Measurements from ENCODE around the gene THY1.
A peak's percentile ranks its signal among the peaks of the same experiment; 100 is the strongest.

THY1 gene

GRCh38 chr11:119418759-119419158, 4.2 kb downstream of the THY1 start:
- ChIA-PET CTCF (interaction anchor here (1.0 to 11.6 kb wide), 6 partner anchors 35 to 95 kb away, joined by 3 to 103 read pairs (median 7); no protein-coding TSS in a partner anchor), POLR2A (interaction anchor here (1.1 to 2.5 kb wide), 3 partner anchors 10 to 56 kb away, joined by 3 to 20 read pairs (median 18); no protein-coding TSS in a partner anchor)
- no peak overlapping the region for H3K4me3 ChIP-seq (ENCODE audit: low read depth, low read length)
- no peak for DNase-seq (ENCODE audit: low read depth, low spot score)
- TF ChIP-seq, protein P1, sequence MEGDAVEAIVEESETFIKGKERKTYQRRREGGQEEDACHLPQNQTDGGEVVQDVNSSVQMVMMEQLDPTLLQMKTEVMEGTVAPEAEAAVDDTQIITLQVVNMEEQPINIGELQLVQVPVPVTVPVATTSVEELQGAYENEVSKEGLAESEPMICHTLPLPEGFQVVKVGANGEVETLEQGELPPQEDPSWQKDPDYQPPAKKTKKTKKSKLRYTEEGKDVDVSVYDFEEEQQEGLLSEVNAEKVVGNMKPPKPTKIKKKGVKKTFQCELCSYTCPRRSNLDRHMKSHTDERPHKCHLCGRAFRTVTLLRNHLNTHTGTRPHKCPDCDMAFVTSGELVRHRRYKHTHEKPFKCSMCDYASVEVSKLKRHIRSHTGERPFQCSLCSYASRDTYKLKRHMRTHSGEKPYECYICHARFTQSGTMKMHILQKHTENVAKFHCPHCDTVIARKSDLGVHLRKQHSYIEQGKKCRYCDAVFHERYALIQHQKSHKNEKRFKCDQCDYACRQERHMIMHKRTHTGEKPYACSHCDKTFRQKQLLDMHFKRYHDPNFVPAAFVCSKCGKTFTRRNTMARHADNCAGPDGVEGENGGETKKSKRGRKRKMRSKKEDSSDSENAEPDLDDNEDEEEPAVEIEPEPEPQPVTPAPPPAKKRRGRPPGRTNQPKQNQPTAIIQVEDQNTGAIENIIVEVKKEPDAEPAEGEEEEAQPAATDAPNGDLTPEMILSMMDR (IDR thresholded peaks at IDR 0.05; ENCODE audit: insufficient read depth, low read length, missing control alignments): no peak

GRCh38 chr11:119417726-119418540, 5.0 kb downstream of the THY1 start:
- ChIA-PET CTCF (interaction anchor here (1.0 to 11.6 kb wide), 11 partner anchors 34 to 95 kb away, joined by 3 to 103 read pairs (median 6); partner anchors contain the start of gene USP2), POLR2A (interaction anchor here (1.0 to 2.5 kb wide), 8 partner anchors 9 to 111 kb away, joined by 3 to 20 read pairs (median 6); no protein-coding TSS in a partner anchor)
- no peak overlapping the region for H3K4me3 ChIP-seq (ENCODE audit: low read depth, low read length)
- TF ChIP-seq, protein P1 (IDR thresholded peaks at IDR 0.05; ENCODE audit: insufficient read depth, low read length, missing control alignments): no peak
- DNase-seq (ENCODE audit: low read depth, low spot score): peak; percentile 89

DNA sequence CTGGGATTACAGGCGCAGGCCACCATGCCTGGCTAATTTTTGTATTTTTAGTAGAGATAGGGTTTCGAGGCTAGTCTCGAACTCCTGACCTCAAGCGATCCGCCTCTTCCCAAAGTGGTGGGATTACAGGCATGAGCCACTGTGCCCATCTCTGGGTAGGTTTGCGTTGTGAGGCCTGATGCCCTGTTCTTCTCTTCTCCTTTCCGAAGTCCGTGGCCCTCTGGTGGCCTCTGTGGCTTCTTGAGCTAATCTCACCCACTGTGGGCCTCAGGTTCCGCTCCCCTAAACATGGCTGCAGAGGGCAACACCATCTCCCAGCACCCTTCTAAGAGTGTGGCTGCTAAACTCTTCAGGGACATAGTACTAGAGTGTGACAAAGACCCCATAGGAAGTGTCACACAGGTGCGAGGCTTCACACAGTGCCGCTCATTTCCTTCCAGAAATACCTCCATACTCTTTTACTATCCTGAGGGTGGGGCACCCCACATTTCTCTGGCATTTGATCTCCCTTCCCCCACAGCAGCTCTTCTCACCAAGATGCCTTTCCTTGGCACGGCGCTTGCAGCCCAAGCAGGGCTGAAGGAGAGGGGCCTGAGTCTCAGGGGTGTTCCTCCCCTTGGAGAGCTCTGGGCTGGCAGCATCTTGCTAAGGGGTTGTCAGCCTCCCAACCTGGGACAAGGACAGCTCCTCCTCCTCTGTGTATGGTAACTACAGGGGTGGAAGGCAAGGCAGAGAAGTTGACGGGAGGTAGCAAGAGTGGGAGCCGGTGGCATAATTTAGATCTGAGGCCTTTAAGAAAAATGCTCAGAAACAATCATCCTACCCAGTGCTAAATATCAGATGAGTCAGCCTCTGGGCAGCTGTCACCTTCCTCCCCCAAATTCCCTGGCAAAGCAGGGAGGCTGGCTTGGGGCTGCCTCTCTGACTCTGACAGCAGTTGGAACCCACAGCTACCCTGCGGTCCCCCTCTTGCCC, 6.1 kb downstream of the THY1 start:
- H3K4me3 ChIP-seq (ENCODE audit: low read depth, low read length): no peak overlapping the region
- POLR2A ChIA-PET: interaction anchor here (0.7 to 2.7 kb wide), 9 partner anchors 15 to 110 kb away, joined by 3 to 20 read pairs (median 9); no protein-coding TSS in a partner anchor
- CTCF ChIA-PET: interaction anchor here (1.0 to 11.6 kb wide), 10 partner anchors 33 to 94 kb away, joined by 3 to 103 read pairs (median 8); partner anchors contain the start of gene USP2
- DNase-seq (ENCODE audit: low read depth, low spot score): no peak
- TF ChIP-seq, protein P1 (IDR thresholded peaks at IDR 0.05; ENCODE audit: insufficient read depth, low read length, missing control alignments): no peak

- ChIA-PET POLR2A (interaction anchor here (2.3 to 2.7 kb wide), 3 partner anchors 16 to 59 kb away, joined by 9 to 20 read pairs (median 16); no protein-coding TSS in a partner anchor), CTCF (interaction anchor here (1.1 to 11.6 kb wide), 6 partner anchors 16 to 60 kb away, joined by 3 to 103 read pairs (median 11); no protein-coding TSS in a partner anchor)
- DNase-seq (ENCODE audit: low read depth, low spot score): no peak
- TF ChIP-seq, protein P1 (IDR thresholded peaks at IDR 0.05; ENCODE audit: insufficient read depth, low read length, missing control alignments): no peak
- no peak overlapping the region for H3K4me3 ChIP-seq (ENCODE audit: low read depth, low read length)
These were observed 7.0 kb downstream of the THY1 start for GRCh38 chr11:119415966-119416365.

DNA sequence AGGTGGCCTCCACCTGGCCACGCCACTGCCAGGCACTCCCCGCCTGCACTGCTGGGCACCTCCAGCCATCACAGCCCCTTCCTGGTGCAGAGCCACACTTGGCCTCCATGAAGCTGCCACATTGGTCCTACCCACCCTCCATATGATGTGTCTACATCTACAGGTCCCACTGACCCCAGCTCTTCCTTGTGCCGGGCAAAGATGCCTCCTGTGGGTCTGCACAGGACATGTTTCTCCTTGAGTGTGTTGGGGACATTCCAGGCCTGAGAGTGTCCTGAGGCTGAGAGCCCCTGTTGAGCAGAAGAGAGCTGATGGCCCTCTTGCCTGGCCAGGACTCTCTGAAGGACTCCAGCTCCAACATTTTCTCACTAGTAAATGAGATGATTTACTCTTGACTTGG, 7.5 kb downstream of the THY1 start:
- CTCF ChIA-PET: interaction anchor here (1.1 to 11.6 kb wide), 6 partner anchors 17 to 65 kb away, joined by 3 to 103 read pairs (median 7); no protein-coding TSS in a partner anchor
- DNase-seq (ENCODE audit: low read depth, low spot score): no peak
- no peak overlapping the region for H3K4me3 ChIP-seq (ENCODE audit: low read depth, low read length)
- POLR2A ChIA-PET: interaction anchor here (1.1 to 2.7 kb wide), 2 partner anchors 59 to 78 kb away, joined by 5 to 16 read pairs; no protein-coding TSS in a partner anchor
- TF ChIP-seq, protein P1 (IDR thresholded peaks at IDR 0.05; ENCODE audit: insufficient read depth, low read length, missing control alignments): no peak
